ENCODE data around the gene MESD.

Gene MESD

GRCh38 chr15:81016489-81017068 lies 27.0 kb upstream of the MESD start:
- TF ChIP-seq POU2F2 (IDR thresholded peaks at IDR 0.05; ENCODE audit: low read depth, low read length) (no peak), POLR2A (IDR thresholded peaks at IDR 0.05; ENCODE audit: low read depth, low read length) (no peak), POLR2AphosphoS5 (IDR thresholded peaks at IDR 0.05; ENCODE audit: low read depth, low read length) (no peak), PAX5 (IDR thresholded peaks at IDR 0.05; ENCODE audit: insufficient read depth, low read length, severe bottlenecking) (no peak), TAF1 (IDR thresholded peaks at IDR 0.05; ENCODE audit: low read depth, low read length) (no peak), SPI1 (IDR thresholded peaks at IDR 0.05; ENCODE audit: low read depth, low read length) (no peak)
- no peak for DNase-seq (ENCODE audit: insufficient read length, low spot score)
- FAIRE-seq = no peak

GRCh38 chr15:81015621-81016488 lies 26.2 kb upstream of the MESD start:
- FAIRE-seq = no peak
- TF ChIP-seq SPI1 (IDR thresholded peaks at IDR 0.05; ENCODE audit: low read depth, low read length) (no peak), POLR2A (IDR thresholded peaks at IDR 0.05; ENCODE audit: low read depth, low read length) (no peak), POU2F2 (IDR thresholded peaks at IDR 0.05; ENCODE audit: low read depth, low read length) (no peak)
- DNase-seq (ENCODE audit: insufficient read length, low spot score) = no peak

- FAIRE-seq = no peak
- DNase-seq (ENCODE audit: insufficient read length, low spot score) = no peak
- TF ChIP-seq POLR2AphosphoS5 (IDR thresholded peaks at IDR 0.05; ENCODE audit: low read depth, low read length) (no peak), PAX5 (IDR thresholded peaks at IDR 0.05; ENCODE audit: insufficient read depth, low read length, severe bottlenecking) (no peak), TAF1 (IDR thresholded peaks at IDR 0.05; ENCODE audit: low read depth, low read length) (no peak), SPI1 (IDR thresholded peaks at IDR 0.05; ENCODE audit: low read depth, low read length) (no peak), POLR2A (IDR thresholded peaks at IDR 0.05; ENCODE audit: low read depth, low read length) (no peak), POU2F2 (IDR thresholded peaks at IDR 0.05; ENCODE audit: low read depth, low read length) (no peak)
Observed at GRCh38 chr15:81014446-81015093, 25.0 kb upstream of the MESD start.

- DNase-seq (ENCODE audit: insufficient read length, low spot score) = no peak
- no peak for TF ChIP-seq SPI1 (IDR thresholded peaks at IDR 0.05; ENCODE audit: low read depth, low read length)
- TF ChIP-seq POLR2AphosphoS5 (IDR thresholded peaks at IDR 0.05; ENCODE audit: low read depth, low read length) = no peak
- TF ChIP-seq TAF1 (IDR thresholded peaks at IDR 0.05; ENCODE audit: low read depth, low read length) = no peak
- TF ChIP-seq POLR2A (IDR thresholded peaks at IDR 0.05; ENCODE audit: low read depth, low read length) = no peak
- TF ChIP-seq PAX5 (IDR thresholded peaks at IDR 0.05; ENCODE audit: insufficient read depth, low read length, severe bottlenecking) = no peak
- TF ChIP-seq POU2F2 (IDR thresholded peaks at IDR 0.05; ENCODE audit: low read depth, low read length) = no peak
- FAIRE-seq = no peak
Observed at GRCh38 chr15:81013396-81013929, 23.8 kb upstream of the MESD start.

DNA sequence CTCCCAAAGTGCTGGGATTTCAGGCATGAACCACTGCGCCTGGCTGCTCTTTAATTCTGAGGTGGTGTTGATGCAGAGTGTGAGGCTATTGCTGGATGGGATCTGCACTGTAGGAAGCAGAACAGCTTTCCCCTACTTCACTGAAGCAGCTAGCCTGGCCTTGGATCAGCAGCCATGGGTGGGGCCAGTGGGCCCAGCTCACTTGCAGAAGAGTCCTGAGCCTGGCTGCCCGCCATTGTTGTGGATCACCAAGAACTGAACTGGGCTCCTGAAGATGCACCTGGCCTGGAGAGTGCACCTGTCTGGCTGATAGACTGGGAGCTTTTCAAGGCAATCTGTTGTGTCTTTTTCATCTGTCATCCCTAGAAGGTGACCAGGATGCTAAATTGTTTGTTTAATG lies 23.0 kb upstream of the MESD start:
- TF ChIP-seq POU2F2 (IDR thresholded peaks at IDR 0.05; ENCODE audit: low read depth, low read length) (no peak), TAF1 (IDR thresholded peaks at IDR 0.05; ENCODE audit: low read depth, low read length) (no peak), SPI1 (IDR thresholded peaks at IDR 0.05; ENCODE audit: low read depth, low read length) (no peak), POLR2AphosphoS5 (IDR thresholded peaks at IDR 0.05; ENCODE audit: low read depth, low read length) (no peak), POLR2A (IDR thresholded peaks at IDR 0.05; ENCODE audit: low read depth, low read length) (no peak), PAX5 (IDR thresholded peaks at IDR 0.05; ENCODE audit: insufficient read depth, low read length, severe bottlenecking) (no peak)
- FAIRE-seq (no peak), DNase-seq (ENCODE audit: insufficient read length, low spot score) (no peak)

DNA sequence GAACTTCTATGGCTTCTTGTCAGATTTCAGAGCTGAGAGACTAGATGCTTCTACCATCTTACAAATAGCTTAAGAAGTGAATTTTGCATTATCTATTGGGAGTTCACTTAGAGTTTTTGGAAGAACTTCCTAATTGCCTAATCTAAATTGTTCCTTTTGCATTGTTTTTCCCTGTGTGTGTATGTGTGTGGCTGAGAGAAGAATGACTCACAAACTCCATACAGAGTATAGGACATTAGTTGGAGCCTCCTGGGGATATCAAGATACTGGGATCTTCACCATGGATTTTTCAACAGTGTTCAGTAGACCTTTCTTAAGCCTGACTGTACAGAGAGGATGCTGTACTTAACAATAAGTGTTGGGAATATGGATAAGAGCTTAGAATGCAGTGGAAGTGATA lies 22.0 kb upstream of the MESD start:
- DNase-seq (ENCODE audit: insufficient read length, low spot score) = no peak
- no peak for FAIRE-seq
- no peak for TF ChIP-seq POLR2A (IDR thresholded peaks at IDR 0.05; ENCODE audit: low read depth, low read length)
- TF ChIP-seq PAX5 (IDR thresholded peaks at IDR 0.05; ENCODE audit: insufficient read depth, low read length, severe bottlenecking) = no peak
- no peak for TF ChIP-seq POU2F2 (IDR thresholded peaks at IDR 0.05; ENCODE audit: low read depth, low read length)
- no peak for TF ChIP-seq SPI1 (IDR thresholded peaks at IDR 0.05; ENCODE audit: low read depth, low read length)

- DNase-seq (ENCODE audit: insufficient read length, low spot score) (no peak), FAIRE-seq (no peak)
- no peak for TF ChIP-seq PAX5 (IDR thresholded peaks at IDR 0.05; ENCODE audit: insufficient read depth, low read length, severe bottlenecking)
- TF ChIP-seq POLR2A (IDR thresholded peaks at IDR 0.05; ENCODE audit: low read depth, low read length) = no peak
- no peak for TF ChIP-seq POLR2AphosphoS5 (IDR thresholded peaks at IDR 0.05; ENCODE audit: low read depth, low read length)
- no peak for TF ChIP-seq TAF1 (IDR thresholded peaks at IDR 0.05; ENCODE audit: low read depth, low read length)
- no peak for TF ChIP-seq SPI1 (IDR thresholded peaks at IDR 0.05; ENCODE audit: low read depth, low read length)
- TF ChIP-seq POU2F2 (IDR thresholded peaks at IDR 0.05; ENCODE audit: low read depth, low read length) = no peak
Observed at GRCh38 chr15:81010086-81010485, 20.5 kb upstream of the MESD start.

GRCh38 chr15:81008312-81008711 lies 18.7 kb upstream of the MESD start:
- DNase-seq (ENCODE audit: insufficient read length, low spot score) (no peak), FAIRE-seq (no peak)
- TF ChIP-seq SPI1 (IDR thresholded peaks at IDR 0.05; ENCODE audit: low read depth, low read length) (no peak), POLR2AphosphoS5 (IDR thresholded peaks at IDR 0.05; ENCODE audit: low read depth, low read length) (no peak), TAF1 (IDR thresholded peaks at IDR 0.05; ENCODE audit: low read depth, low read length) (no peak), POLR2A (IDR thresholded peaks at IDR 0.05; ENCODE audit: low read depth, low read length) (no peak), POU2F2 (IDR thresholded peaks at IDR 0.05; ENCODE audit: low read depth, low read length) (no peak)

GRCh38 chr15:81007428-81008064 lies 17.9 kb upstream of the MESD start:
- TF ChIP-seq PAX5 (IDR thresholded peaks at IDR 0.05; ENCODE audit: insufficient read depth, low read length, severe bottlenecking) (no peak), POLR2AphosphoS5 (IDR thresholded peaks at IDR 0.05; ENCODE audit: low read depth, low read length) (no peak), POU2F2 (IDR thresholded peaks at IDR 0.05; ENCODE audit: low read depth, low read length) (no peak), TAF1 (IDR thresholded peaks at IDR 0.05; ENCODE audit: low read depth, low read length) (no peak), SPI1 (IDR thresholded peaks at IDR 0.05; ENCODE audit: low read depth, low read length) (no peak), POLR2A (IDR thresholded peaks at IDR 0.05; ENCODE audit: low read depth, low read length) (no peak)
- FAIRE-seq (no peak), DNase-seq (ENCODE audit: insufficient read length, low spot score) (no peak)

Data from GM12891 (cell line).